GM21529 (cell line): ENCODE results near the gene FOXN3.

Experiments
- ATAC-seq: cut with Tn5 transposase; IDR thresholded peaks from one replicate; pipeline ENCODE4 v1.9.1; 2021; ENCODE audit not compliant: unreplicated experiment

Gene FOXN3

DNA sequence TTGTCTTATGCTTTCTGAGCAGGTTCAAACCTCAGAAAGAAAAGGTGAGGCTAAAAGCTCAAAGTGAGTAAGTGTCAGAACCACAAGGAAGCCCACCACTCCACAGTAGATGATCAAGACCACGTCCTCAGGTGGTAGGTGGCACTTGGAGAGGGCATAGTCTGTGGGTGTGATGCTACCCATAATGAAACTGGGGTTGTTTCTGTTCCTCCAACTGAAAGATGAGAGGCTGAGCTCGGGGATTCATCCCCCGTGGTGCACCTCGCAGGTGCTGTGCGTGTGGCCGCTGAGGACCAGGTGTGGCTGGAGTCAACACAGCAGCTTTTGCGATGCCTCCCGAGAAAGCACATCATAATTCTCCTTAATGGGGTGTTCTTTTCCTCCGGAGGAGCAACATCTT is 306.9 kb downstream of the FOXN3 start:
- ATAC-seq: no peak

DNA sequence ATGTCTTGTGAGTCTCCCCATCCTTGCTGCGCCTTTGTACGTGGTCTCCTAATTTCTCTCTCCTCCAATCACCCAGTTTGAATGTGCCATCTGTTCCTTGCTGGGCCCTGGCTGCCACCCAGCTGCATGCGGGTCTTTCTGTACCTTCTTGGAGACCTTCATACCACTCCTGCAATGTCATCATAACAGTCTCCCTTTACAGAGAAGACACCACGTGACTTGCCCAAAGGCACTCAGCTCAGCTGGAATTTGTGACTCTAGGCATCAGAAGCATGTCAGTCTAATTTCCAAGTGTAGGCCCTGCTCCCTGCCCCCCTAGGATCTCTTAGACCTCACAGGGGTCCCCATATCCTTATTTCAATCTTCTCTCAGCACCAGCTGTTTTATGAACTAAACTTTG is 308.4 kb downstream of the FOXN3 start:
- ATAC-seq: no peak

DNA sequence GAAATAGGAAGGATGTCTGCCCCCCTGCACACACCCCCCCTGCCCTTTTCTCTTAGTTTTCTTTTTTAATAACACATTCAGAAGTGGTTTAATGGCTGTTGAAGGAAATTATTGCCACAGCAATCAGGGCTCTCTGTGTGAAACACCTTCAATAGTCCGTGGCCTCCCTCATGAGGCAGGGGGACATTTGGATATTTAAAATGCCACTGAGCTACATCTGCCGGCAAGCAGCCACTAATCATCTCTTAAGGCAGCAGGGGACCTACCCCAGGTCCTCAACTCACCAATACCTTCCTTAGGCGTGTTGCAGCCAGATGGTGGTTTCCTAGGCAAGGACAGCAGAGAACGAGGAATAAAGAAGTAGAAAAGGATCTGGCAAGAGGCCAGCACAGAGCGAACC is 309.4 kb downstream of the FOXN3 start:
- no peak for ATAC-seq
